HS-5 (cell line): ENCODE measurements around the gene KLK12.

Experiments used
- DNase-seq: peaks from one replicate; pipeline ENCODE4 v3.0.0-alpha.2; 2012; ENCODE audit warnings: low read depth

Gene KLK12

GRCh38 chr19:51034704-51035103 is at the start of gene KLK12:
KLK12 (minus strand) TSS chr19:51035002; CDS start chr19:51034621, 381 bp downstream.
- no peak for DNase-seq

- DNase-seq, result no peak
These were observed 49.7 kb upstream of the KLK12 start for GRCh38 chr19:51084505-51084904.

GRCh38 chr19:51083783-51084182 is 49.0 kb upstream of the KLK12 start:
- DNase-seq, result no peak

GRCh38 chr19:51083181-51083580 is 48.4 kb upstream of the KLK12 start:
- no peak for DNase-seq

GRCh38 chr19:51082611-51083010 is 47.8 kb upstream of the KLK12 start, which contains the start of gene KLK14:
KLK14 (minus strand) TSS chr19:51082887; CDS start chr19:51082614, 273 bp downstream.
- DNase-seq, result no peak

- no peak for DNase-seq
These were observed 46.7 kb upstream of the KLK12 start for GRCh38 chr19:51081476-51081875.

- no peak for DNase-seq
These were observed 44.8 kb upstream of the KLK12 start for GRCh38 chr19:51079481-51080110.

- no peak for DNase-seq
These were observed 43.9 kb upstream of the KLK12 start for GRCh38 chr19:51078731-51079130.

- no peak for DNase-seq
These were observed 43.3 kb upstream of the KLK12 start for GRCh38 chr19:51078104-51078503.

GRCh38 chr19:51076631-51077213 is 41.9 kb upstream of the KLK12 start:
- no peak for DNase-seq

- DNase-seq, result no peak
These were observed 41.2 kb upstream of the KLK12 start for GRCh38 chr19:51075998-51076397.

- DNase-seq, result no peak
These were observed 36.2 kb upstream of the KLK12 start for GRCh38 chr19:51071095-51071405.

GRCh38 chr19:51070334-51071094 is 35.7 kb upstream of the KLK12 start:
- no peak for DNase-seq

- no peak for DNase-seq
These were observed 31.8 kb upstream of the KLK12 start for GRCh38 chr19:51066393-51067186.

GRCh38 chr19:51065221-51065960 is 30.6 kb upstream of the KLK12 start:
- DNase-seq, result no peak

GRCh38 chr19:51064534-51065220 is 29.9 kb upstream of the KLK12 start, which contains the start of gene KLK13:
KLK13 (minus strand) TSS chr19:51065092; CDS start chr19:51065067, 25 bp downstream.
- no peak for DNase-seq

GRCh38 chr19:51063664-51064063 is 28.9 kb upstream of the KLK12 start:
- DNase-seq, result no peak

- DNase-seq, result no peak
These were observed 26.2 kb upstream of the KLK12 start for GRCh38 chr19:51060973-51061372.

- DNase-seq, result no peak
These were observed 25.5 kb upstream of the KLK12 start for GRCh38 chr19:51060336-51060735.

GRCh38 chr19:51059715-51060114 is 24.9 kb upstream of the KLK12 start:
- no peak for DNase-seq

- DNase-seq, result no peak
These were observed 21.1 kb upstream of the KLK12 start for GRCh38 chr19:51055866-51056265.
